Stimulated activated CD4-positive, alpha-beta T cell treated with anti-CD3 and anti-CD28 coated beads, Interleukin-4, amount 100 ng/mL, for 48 hours (primary cell): ENCODE data around the gene PLIN5.
"Not testable (repeated sequence)": the region's sequence is repeated elsewhere in the genome, so short reads cannot be mapped to it uniquely, and the experiment has no call there.

ENCODE experiments used
- DNase-seq, 2 donors: peaks; one replicate each; pipeline ENCODE4 v3.0.0-alpha.2; 2020; ENCODE audit warnings: low read depth in 2 of 2

Gene PLIN5

DNA sequence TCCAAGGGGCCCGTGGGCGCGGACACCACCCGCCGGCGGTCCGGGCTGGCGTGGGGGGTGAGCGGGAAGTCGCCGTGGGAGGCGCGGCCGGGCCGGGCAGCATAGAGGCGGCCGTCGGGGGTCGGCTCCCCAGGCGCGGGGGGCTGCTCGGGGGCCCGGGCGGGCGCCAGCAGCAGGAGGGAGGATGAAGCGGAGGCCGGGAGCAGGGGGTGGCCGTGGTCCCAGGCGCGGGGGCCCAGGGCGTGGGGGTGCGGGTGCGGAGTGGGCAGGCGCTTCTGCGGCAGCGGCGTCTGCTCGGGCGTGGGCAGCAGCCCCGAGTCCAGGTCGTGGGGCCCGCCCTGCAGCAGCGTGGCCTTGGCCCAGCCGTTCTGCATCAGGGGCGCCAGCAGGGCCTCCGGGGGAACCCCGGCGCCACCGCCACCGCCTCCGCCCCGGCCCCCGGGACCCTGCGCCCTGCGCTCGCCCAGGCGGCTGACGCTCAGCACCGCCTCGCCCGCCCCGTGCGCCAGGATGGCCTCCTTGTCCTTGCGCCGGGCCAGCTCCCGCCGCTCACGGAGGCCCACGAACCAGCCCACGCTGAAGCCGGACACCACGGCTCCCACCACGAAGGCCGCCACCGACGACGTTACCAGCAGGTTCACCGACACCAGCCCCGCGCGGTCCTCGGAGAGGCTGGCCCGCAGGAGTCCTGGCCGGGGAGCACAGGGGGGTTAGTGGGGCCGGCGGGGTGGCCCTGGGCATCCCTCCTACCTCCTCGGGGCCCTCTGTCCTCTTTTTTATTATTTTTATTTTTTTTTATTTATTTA lies 9.0 kb upstream of the PLIN5 start:
- DNase-seq = no peak

DNA sequence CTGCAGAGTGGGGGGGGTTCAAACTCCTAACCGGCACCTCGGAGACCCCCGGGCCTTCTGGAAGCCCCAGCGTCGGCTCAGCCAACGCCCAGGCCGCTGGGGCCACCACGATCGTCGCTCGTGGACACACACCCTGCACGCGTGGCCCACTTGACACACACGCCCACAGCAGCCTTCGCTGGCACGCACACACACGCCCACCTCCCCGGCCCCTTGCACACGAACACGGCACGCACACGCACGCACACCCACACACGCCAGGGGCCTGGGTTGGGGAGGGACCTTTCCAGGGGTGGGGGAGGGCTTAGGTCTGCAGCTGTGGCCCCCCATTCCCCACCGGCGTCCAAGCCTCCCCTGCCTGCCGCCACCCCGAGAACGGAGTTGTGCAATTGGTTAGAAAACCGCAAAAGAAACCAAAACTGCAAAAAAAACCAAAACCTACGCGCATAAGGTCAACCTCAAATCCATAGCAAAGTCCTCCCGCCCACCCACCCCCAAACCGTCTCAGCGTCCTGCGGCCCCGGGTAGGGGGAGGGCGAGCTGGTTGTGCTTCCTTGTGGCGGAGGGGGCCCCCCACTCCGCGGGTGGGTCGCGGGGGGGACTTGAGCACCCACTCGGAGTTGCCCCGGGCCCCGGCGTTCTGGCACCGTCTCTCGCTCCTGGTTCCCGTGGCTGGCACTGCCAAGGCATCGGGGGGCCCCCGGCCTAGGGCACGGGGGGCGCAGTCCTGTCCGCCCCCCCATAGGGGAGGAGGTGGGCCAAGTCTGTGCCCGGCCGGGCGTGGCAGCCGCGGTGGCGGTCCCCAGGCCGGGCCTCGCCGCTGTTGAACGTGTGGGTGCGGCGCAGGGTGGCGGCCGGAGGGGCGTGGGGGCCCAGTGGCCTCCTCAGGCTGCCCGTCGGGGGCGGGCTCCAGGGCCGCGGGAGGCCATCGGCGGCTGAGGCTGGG lies 8.1 kb upstream of the PLIN5 start:
- no peak for DNase-seq

DNA sequence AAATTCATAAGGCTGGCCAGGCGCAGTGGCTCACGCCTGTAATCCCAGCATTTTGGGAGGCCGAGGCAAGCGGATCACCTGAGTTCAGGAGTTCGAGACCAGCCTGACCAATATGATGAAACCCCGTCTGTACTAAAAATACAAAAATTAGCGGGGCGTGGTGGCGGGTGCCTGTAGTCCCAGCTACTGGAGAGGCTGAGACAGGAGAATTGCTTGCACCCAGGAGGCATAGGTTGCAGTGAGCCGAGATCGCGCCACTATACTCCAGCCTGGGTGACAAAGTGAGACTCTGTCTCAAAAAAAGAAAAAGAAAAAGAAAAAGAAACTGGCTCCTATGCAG lies 6.8 kb upstream of the PLIN5 start:
- not testable (repeated sequence) for DNase-seq

- DNase-seq = no peak
Observed at GRCh38 chr19:4541114-4541805, 6.2 kb upstream of the PLIN5 start.

- no peak for DNase-seq
Observed at GRCh38 chr19:4539693-4540581, 4.9 kb upstream of the PLIN5 start, which contains the start of gene LRG1. TSS of gene LRG1 (minus strand) at chr19:4540036. CDS start at chr19:4540013, 23 bp downstream.

DNA sequence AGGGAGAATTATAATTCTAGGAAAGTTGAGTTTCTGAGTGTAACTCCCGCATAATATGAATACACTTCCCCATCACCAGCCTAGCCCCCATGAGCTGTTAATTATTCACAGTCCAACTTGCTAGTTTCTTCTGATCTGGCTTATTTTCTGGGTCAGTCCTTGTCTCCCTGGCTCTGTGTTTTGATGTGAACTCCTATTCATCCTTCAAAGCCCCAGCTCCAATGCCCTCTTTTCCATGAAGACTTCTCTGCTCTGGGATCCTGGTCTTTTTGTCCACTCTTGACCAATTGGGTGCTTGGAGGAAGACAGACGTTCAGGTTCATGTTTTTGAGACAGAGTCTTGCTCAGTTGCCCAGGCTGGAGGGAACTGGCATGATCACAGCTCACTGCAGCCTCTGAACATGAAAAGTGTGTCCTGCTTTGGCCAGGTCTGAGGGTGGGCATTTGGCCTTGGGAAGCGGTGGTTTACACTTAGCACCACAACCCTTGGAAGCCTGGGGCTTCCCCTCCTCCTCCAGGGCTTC lies 4.2 kb upstream of the PLIN5 start:
- DNase-seq = no peak

GRCh38 chr19:4538601-4538954 lies 3.6 kb upstream of the PLIN5 start:
- no peak for DNase-seq

DNA sequence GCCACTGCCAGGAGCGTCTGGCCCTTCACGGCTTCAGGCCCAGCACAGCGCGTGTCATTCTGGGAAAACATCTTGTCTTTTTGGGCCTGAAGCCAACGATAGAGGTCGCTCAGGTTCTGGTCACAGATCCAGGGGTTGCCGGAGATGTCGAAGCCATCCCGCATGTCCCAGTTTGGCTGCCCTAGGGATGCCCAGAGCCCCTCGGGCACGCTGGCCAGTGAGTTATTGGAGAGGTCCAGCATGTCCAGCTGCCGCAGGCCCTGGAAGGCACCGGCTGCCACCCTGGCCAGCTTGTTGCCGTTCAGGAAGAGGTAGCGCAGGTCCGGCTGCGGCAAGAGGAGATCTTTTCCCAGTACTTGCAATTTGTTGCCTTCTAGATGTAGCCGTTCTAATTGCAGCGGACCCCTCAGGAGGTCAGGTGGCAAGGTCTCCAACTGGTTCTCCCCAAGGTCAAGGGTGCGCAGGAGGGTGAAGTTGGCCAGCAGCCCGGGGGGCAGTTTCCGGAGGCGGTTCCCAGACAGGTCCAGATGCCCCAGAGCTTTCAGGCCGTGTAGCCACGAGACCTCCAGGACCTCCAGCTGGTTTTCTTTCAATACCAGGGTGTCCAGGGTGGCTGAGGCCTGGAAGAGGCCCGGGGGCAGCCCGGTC lies 3.1 kb upstream of the PLIN5 start:
- DNase-seq = no peak

DNA sequence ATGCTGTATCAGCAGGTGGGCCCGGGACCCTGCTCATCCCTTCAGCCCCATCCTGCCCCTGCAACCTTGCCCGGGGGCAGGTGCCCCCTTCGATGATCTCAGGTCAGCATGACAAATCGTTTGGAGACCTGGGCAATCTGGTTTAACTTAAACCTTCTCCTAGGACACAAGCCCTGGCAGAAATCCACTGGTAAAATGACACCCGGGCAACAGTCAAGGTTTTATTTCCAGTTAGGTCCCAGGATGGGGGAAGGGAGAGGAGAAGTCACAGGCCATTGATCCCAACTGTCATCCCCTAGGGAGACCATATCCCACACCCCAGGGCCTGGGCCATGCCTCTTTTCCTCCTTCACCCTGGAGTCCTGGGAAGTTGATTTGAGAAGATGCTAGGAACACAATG lies 1.8 kb upstream of the PLIN5 start:
- DNase-seq = no peak

GRCh38 chr19:4533835-4534424 lies 1.1 kb downstream of the PLIN5 start:
- no peak for DNase-seq

- no peak for DNase-seq
Observed at GRCh38 chr19:4533334-4533733, 1.7 kb downstream of the PLIN5 start.

GRCh38 chr19:4531562-4532165 lies 3.4 kb downstream of the PLIN5 start:
- DNase-seq = no peak

DNA sequence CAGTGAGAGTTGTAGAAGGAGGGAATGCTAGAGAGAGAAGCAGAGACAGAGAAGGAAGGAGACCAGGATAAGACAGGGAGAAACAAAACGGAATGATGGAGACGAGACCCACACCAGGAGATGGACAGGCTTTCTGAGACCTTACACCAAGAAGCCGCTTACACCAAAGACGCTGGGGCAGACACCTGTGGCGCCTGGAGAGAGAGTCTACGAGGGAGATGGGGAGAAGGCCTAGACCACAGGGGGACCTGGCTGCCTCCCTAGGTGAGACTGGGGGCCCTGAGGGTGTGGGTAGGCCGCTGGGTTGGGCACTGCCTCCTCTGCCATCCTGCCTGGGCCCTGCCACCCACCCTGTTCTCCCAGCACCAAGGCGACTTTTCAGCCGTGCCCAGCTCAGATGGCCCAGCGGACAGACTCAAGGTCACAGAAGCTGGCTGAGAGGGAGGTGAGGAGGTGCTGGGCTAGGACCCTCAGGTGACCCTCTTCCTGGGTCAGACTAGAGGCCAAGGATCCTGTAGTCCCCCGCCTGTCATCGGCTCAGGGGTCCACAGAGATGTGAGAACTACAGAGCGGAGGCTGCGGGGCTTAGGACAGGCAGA lies 5.0 kb downstream of the PLIN5 start:
- no peak for DNase-seq

GRCh38 chr19:4528843-4529242 lies 6.2 kb downstream of the PLIN5 start:
- no peak for DNase-seq

DNA sequence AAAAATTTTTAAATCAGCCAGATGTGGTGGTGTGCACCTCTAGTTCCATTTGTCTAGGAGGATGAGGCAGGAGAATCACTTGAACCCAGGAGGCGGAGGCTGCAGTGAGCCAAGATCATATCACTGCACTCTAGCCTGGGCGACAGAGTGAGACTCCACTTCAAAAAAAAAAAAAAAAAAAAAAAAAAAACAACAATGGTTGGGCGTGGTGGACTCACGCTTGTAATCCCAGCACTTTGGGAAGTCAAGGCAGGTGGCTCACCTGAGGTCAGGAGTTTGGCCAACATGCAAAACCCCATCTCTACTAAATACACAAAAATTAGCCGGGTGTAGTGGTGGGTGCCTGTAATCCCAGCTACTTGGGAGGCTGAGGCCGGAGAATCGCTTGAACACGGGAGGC lies 7.6 kb downstream of the PLIN5 start:
- not testable (repeated sequence) for DNase-seq

- no peak for DNase-seq
Observed at GRCh38 chr19:4525563-4526002, 9.4 kb downstream of the PLIN5 start.

- peak; percentile 58 to 74 for DNase-seq
Observed at GRCh38 chr19:4524808-4525562, 10.0 kb downstream of the PLIN5 start.

GRCh38 chr19:4523306-4524110 lies 11.5 kb downstream of the PLIN5 start:
- peak in 1 of 2 donors; percentile 16 for DNase-seq
